Epithelial cell of umbilical artery (primary cell): ENCODE measurements around the gene UAP1L1. TPM values are rescaled to one million over a fixed set of nuclear protein-coding genes. Genes with fewer than 3 reads are reported as not detected.

ENCODE experiments used
- total RNA-seq: library from RNA; depleted of rRNA; stranded (reverse); fragments of >200 nt; gene quantifications from 2 replicates; pipeline ENCODE4 v1.2.3, GENCODE V29; 2014

Gene UAP1L1, protein sequence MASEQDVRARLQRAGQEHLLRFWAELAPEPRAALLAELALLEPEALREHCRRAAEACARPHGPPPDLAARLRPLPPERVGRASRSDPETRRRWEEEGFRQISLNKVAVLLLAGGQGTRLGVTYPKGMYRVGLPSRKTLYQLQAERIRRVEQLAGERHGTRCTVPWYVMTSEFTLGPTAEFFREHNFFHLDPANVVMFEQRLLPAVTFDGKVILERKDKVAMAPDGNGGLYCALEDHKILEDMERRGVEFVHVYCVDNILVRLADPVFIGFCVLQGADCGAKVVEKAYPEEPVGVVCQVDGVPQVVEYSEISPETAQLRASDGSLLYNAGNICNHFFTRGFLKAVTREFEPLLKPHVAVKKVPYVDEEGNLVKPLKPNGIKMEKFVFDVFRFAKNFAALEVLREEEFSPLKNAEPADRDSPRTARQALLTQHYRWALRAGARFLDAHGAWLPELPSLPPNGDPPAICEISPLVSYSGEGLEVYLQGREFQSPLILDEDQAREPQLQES
- total RNA-seq: 6.2 and 15.8 TPM in 2 replicates

DNA sequence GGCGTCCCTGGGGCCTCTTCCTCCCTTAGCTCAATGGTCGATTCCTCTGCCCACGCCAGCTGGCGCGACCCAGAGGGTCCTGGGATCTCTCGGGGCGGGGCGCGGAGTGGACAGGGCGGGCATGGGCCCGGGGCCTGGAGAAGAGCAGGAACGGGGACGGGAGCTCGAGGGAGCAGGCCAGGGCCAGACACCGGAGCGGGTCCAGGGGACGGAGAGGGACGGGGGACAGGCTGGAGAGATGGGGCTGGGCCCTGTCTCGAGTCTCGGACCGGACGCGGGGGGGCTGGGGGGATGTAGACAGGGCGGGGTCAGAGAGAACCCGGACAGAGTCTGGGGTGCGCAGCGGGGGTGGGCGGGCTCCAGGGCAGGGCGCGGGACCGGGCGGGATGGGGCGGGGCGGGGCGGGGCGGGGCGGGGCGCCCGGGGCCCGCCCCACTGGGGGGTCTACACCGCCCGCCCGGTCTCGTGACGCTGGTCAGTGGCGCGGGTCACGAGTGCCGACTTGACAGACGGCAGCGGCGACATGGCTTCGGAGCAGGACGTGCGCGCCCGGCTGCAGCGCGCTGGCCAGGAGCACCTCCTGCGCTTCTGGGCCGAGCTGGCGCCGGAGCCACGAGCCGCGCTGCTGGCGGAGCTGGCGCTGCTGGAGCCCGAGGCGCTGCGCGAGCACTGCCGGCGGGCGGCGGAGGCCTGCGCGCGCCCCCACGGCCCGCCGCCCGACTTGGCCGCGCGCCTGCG, at the start of gene UAP1L1:
UAP1L1 (plus strand) TSS at position 508 of the 738 bp plus-strand sequence; CDS start at position 524, 16 bp downstream.

DNA sequence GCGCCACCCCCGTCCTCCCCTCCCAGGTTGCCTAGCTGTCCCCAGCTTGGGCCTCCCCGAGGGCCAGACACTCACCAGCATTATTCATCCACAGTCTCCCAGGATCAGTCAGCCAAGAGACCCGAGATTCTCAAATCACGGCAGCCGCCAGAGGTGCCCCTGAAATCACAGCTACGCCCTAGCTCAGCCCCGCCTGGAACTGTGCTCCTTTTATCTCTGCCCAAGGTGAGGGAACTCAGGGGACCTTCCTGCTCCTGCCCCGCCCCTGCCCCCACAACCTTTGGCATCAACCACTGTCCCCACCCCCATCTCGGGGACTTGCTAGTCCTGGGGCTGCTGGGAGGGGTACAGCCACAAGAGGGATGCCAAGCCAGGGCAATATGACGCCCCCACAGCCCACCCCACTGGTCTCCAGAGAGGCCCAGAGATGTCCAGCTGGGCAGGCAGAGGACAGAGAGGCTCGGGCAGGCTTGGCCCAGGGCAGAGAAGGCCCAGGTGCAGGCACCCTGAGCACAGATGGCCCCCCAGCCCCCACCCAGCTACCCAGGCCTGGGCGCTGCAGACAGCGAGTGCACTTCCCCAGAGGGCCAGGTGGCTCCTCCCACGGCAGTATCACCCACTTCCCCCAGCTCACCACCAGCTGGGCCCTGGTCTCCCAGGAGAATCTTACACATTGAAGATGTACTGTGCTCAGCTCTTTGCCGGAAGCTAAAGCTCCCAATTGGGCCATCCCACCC, 45.2 kb upstream of the UAP1L1 start, which contains the start of gene FUT7:
FUT7 (minus strand) TSS at position 185 of the 737 bp plus-strand sequence; CDS start at position 88, 97 bp downstream.

DNA sequence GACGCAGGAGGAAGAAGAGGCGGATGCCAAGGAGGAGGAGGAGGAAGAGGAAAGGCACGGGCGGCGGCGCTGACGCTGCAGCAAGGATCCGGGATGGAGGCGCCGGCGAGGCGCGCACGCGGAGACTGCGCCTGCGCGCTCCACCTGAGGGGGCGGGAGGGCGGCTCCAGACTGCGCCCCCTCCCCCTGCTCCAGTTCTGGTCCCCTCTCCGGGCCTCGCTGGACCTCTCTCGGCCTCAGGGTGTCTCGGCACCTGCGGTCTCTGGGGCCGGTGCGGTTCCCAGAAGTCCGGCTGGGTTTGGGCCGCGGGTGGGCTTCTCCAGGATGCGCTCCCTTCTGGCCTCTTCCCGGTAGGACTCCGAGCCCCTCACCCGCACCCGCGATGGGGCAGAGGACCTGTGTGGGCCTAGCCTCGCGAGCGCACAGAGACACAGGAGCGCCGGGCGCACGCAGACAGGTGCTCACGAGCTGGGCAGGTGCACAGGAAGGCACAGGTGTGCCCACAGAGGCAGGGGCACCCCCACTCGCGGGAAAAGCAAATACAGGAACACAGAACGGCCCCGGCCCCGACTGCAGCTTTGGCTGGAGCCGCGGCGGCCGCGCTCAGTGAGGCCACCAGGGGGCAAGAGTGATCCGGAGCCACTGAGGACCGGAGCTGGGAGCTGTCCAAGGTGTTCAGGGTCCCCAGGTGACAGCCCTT, 31.1 kb upstream of the UAP1L1 start, which contains the start of gene NPDC1:
NPDC1 (minus strand) TSS at position 90 of the 700 bp plus-strand sequence. CDS start 188 bp downstream, outside the sequence.

DNA sequence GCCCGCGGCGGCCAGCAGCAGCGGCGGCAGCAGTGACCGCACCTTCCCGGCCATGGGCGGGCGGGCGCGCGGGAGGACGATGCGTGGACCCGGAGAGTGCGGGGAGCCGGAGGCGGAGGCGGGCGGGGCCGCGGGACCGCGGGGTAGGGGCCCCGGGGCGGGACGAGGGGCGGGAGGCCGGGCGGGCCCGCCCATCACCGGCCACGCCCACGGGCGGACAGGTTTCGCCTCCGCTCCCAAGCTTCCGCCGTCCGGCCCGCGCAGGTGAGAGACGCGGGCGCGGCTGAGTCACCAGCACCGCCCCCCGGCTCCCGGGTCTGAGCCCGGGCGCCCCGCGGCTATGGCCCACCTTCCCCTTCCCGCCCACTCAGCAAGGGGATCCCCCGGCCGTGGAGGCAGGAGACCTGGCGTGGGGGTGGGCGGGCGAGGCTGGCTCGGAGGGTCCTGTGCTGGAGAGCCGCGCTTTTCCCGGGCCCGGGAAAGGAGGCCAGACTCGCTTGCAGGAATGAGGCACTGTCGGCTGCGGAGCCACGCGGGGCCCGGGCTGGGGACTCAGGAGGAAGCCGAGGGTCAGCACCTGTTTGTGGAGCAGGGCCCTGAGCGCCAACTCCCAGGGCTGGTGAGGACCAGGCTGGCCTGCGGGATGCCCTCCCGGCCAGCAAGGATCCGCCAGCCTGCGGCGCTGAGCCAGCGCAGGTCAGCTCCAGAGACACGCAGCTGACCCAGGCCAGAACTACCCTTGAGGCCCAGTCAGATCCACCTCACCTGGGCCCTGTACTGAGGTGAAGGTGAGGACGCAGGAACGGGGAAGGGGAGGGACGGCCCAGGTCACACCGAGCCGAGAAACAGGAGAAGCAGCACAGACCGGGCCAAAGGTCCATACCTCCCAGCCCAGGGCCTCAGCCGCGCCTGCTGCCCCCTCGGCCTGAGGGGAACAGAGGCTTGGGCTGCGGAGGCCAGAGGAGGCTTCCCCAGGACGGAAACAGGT, 23.1 kb upstream of the UAP1L1 start, which contains the start of gene ENTPD2:
ENTPD2 (minus strand) TSS at position 118 of the 988 bp plus-strand sequence; CDS start at position 54, 64 bp downstream.

DNA sequence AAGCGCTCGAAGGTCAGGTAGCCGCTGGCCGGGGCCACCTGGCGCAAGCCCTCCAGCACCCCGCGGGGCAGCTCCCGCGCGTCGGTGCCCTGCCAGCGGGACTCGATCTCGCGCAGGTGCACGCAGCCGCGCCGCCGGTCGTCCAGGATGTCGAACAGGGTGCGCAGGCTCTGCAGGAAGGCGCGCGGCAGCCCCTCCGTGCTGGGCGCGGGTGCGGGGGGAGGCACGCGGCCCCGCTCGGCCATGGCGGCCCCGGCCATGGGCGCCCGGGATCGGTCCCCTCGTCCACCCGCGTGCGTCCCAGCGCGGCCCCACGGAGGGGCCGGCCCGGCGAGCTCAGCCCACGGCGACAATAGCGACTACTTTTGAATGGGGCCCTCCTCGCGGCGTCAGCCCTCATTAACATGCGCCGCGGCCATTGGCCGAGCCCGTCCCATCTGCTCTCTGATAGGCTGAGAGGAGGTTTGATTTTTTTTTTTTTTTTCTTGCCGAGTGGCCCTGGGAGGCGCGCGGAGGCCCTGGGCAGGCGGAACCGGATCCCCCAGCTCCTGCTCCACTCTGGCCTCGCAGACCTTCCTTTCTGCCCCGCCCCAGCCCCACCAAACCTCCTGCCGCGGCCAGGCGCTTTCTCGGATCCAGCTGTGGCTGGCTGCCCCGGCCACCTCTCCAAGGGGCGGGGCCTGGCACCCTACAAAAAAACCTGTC, 7.0 kb upstream of the UAP1L1 start, which contains the start of gene SAPCD2:
SAPCD2 (minus strand) TSS at position 357 of the 705 bp plus-strand sequence; CDS start at position 260, 97 bp downstream.

DNA sequence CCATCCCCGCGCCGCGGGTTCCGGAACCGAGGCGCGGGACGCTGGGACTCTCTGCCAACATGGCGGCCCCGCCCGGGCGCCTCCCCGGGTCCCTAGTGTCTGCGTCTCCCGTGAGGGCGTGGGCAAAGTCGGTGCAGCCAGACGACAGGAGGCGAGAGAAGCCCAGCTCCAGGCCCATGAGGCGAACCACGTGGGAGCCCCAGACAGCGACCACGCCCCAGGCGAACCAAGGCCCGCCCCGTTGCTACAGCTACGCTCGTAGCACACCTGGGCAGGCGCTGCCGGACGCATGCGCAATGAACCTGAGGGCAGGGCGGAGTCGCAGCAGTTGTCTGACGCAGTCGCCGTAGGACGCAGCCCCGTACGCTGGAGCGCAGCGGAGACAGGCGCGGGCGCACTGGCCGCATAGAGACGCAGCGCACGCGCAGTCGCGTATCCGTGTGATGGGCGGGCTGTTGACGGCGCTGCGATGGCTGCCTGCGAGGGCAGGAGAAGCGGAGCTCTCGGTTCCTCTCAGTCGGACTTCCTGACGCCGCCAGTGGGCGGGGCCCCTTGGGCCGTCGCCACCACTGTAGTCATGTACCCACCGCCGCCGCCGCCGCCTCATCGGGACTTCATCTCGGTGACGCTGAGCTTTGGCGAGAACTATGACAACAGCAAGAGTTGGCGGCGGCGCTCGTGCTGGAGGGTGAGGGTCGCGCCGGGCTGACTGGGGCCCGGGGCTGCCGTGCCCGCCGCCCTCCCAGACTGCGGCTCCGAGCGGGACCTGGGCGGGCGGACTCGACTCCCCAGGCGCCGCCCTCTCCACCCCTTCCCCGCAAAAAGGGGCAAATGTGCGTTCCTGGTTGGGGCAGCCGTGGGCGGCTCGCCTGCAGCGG, 9.5 kb downstream of the UAP1L1 start, which contains the start of gene MAN1B1:
MAN1B1 (plus strand) TSS at position 455 of the 878 bp plus-strand sequence; CDS start at position 470, 15 bp downstream.

DNA sequence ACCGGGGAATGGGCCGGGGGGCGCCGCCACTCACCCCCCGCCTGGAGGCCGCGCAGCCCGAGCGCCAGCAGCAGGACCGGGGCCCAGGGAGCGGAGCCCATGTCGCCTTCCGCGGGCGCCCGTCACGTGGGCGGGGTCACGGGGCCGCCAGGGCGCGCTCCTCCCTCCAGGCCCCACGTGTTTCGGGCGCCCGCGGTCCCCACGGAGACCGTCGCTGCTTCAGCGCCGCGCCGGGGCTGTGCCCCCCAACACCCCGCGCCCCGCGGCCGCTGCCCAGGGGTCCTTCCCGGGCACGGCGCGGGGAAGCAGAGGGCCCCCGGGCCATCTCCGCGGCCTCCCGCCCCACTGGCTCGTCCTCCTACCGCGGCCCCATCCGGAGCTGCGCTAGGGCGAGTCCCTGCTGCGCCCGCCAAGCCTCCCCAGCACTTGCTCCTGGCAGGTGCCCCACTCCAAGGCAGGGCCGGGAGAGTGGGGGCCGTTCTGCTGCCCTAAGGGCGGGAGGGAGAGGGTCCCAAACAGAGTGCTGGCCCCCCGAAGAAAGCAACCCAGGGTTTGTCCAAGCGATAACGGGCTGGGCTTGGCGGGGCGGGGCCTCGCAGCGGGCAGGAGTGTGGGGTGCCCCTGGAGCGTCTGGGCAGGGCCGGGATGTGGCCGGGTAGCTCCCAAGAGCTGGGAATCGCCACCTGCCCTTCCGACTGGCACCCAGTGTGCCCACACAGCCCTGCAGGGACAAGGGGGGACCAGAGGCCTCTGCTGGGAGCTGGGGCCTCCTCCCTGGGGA, 37.5 kb downstream of the UAP1L1 start, which contains the start of gene DPP7:
DPP7 (minus strand) TSS at position 121 of the 781 bp plus-strand sequence; CDS start at position 101, 20 bp downstream.

Other genes with a start within 250 kb of the UAP1L1 start
- gene AJM1, start 235.0 kb upstream of the UAP1L1 start, total RNA-seq: 0.61 and 0.65 TPM in 2 replicates
- 91.8 and 130 TPM in 2 replicates for gene PHPT1, start 228.1 kb upstream of the UAP1L1 start, total RNA-seq
- gene MAMDC4, start 225.2 kb upstream of the UAP1L1 start, total RNA-seq: 0.32 and 1.5 TPM in 2 replicates
- 352 and 430 TPM in 2 replicates for gene EDF1, start 211.2 kb upstream of the UAP1L1 start, total RNA-seq
- gene TRAF2, start 191.0 kb upstream of the UAP1L1 start, total RNA-seq: 11.1 and 11.4 TPM in 2 replicates
- 124 and 151 TPM in 2 replicates for gene FBXW5, start 132.8 kb upstream of the UAP1L1 start, total RNA-seq
- not detected in 2 replicates for gene C8G, start 132.3 kb upstream of the UAP1L1 start, total RNA-seq
- not detected in 2 replicates for gene LCN12, start 125.2 kb upstream of the UAP1L1 start, total RNA-seq
- 0.65 TPM in 1 of 2 replicates, not detected in the other for gene PTGDS, start 100.0 kb upstream of the UAP1L1 start, total RNA-seq
- not detected in 2 replicates for gene LCNL1, start 94.5 kb upstream of the UAP1L1 start, total RNA-seq
- 18.8 and 26.0 TPM in 2 replicates for gene PAXX, start 85.1 kb upstream of the UAP1L1 start, total RNA-seq
- gene CLIC3, start 80.9 kb upstream of the UAP1L1 start, total RNA-seq: 0.32 TPM in 1 of 2 replicates, not detected in the other
- gene ABCA2, start 49.3 kb upstream of the UAP1L1 start, total RNA-seq: 4.0 and 8.4 TPM in 2 replicates
- gene FUT7, start 45.4 kb upstream of the UAP1L1 start, total RNA-seq: not detected in 2 replicates
- 28.3 and 29.2 TPM in 2 replicates for gene NPDC1, start 31.3 kb upstream of the UAP1L1 start, total RNA-seq
- not detected in 2 replicates for gene ENTPD2, start 23.5 kb upstream of the UAP1L1 start, total RNA-seq
- gene SAPCD2, start 7.0 kb upstream of the UAP1L1 start, total RNA-seq: 15.3 and 19.3 TPM in 2 replicates
- gene MAN1B1, start 9.5 kb downstream of the UAP1L1 start, total RNA-seq: 57.0 and 64.3 TPM in 2 replicates
- gene DPP7, start 37.2 kb downstream of the UAP1L1 start, total RNA-seq: 63.1 and 69.8 TPM in 2 replicates
- gene GRIN1, start 61.6 kb downstream of the UAP1L1 start, total RNA-seq: under 0.01 TPM in 2 replicates
- gene LRRC26, start 92.5 kb downstream of the UAP1L1 start, total RNA-seq: not detected in 2 replicates
- not detected in 2 replicates for gene TMEM210, start 94.5 kb downstream of the UAP1L1 start, total RNA-seq
- 22.7 and 24.6 TPM in 2 replicates for gene ANAPC2, start 111.0 kb downstream of the UAP1L1 start, total RNA-seq
- gene SSNA1, start 111.2 kb downstream of the UAP1L1 start, total RNA-seq: 105 and 126 TPM in 2 replicates
- 4.6 and 5.5 TPM in 2 replicates for gene TPRN, start 123.2 kb downstream of the UAP1L1 start, total RNA-seq
- gene TMEM203, start 128.1 kb downstream of the UAP1L1 start, total RNA-seq: 30.9 and 34.1 TPM in 2 replicates
- 3.6 TPM in 2 replicates for gene NDOR1, start 128.2 kb downstream of the UAP1L1 start, total RNA-seq
- gene RNF208, start 144.7 kb downstream of the UAP1L1 start, total RNA-seq: 0.32 TPM in 1 of 2 replicates, not detected in the other
- gene CYSRT1, start 147.7 kb downstream of the UAP1L1 start, total RNA-seq: 0.32 TPM in 1 of 2 replicates, not detected in the other
- gene RNF224, start 150.0 kb downstream of the UAP1L1 start, total RNA-seq: not detected in 2 replicates
- not detected in 2 replicates for gene SLC34A3, start 153.4 kb downstream of the UAP1L1 start, total RNA-seq
- 222 and 249 TPM in 2 replicates for gene TUBB4B, start 163.8 kb downstream of the UAP1L1 start, total RNA-seq
- gene STPG3, start 173.8 kb downstream of the UAP1L1 start, total RNA-seq: not detected in 2 replicates
- 61.4 and 67.0 TPM in 2 replicates for gene NELFB, start 177.8 kb downstream of the UAP1L1 start, total RNA-seq
- gene TOR4A, start 200.2 kb downstream of the UAP1L1 start, total RNA-seq: 29.3 and 39.0 TPM in 2 replicates
- gene NRARP, start 224.8 kb downstream of the UAP1L1 start, total RNA-seq: 25.1 and 46.1 TPM in 2 replicates